ENCODE results near the gene LMTK3.

DNA sequence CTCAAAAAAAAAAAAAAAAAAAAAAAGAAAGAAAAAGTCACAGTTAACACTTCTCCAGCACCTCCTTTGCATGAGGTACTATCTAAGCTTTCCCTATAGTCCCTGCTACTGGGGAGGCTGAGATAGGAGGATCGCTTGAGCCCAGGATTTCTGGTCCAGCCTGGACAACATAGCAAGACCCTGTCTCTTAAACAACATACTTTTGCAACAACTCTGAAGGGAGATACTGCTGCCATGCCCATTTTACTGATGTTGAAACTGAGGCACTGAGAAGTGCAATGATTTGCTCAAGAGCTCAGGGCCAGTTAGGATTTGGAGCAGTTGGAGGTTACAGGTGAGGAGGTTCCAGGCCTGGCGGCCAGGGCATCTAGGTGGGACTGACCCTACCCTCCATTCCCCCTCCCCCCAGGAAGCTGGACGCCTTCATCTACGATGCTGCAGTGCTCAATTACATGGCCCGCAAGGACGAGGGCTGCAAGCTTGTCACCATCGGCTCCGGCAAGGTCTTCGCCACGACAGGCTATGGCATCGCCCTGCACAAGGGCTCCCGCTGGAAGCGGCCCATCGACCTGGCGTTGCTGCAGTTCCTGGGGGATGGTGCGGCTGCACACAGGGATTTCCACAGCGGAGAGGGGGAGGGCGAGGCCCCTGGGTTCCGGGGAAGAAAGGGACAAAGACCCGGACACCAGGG lies 70.1 kb downstream of the LMTK3 start:
- TF ChIP-seq, protein P1, sequence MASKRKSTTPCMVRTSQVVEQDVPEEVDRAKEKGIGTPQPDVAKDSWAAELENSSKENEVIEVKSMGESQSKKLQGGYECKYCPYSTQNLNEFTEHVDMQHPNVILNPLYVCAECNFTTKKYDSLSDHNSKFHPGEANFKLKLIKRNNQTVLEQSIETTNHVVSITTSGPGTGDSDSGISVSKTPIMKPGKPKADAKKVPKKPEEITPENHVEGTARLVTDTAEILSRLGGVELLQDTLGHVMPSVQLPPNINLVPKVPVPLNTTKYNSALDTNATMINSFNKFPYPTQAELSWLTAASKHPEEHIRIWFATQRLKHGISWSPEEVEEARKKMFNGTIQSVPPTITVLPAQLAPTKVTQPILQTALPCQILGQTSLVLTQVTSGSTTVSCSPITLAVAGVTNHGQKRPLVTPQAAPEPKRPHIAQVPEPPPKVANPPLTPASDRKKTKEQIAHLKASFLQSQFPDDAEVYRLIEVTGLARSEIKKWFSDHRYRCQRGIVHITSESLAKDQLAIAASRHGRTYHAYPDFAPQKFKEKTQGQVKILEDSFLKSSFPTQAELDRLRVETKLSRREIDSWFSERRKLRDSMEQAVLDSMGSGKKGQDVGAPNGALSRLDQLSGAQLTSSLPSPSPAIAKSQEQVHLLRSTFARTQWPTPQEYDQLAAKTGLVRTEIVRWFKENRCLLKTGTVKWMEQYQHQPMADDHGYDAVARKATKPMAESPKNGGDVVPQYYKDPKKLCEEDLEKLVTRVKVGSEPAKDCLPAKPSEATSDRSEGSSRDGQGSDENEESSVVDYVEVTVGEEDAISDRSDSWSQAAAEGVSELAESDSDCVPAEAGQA (IDR thresholded peaks at IDR 0.05; ENCODE audit: low read depth), result no peak
- TF ChIP-seq, protein P1 (CRISPR knock-in tag; IDR thresholded peaks at IDR 0.05; ENCODE audit: borderline replicate concordance), result no peak
- TF ChIP-seq, protein P2, sequence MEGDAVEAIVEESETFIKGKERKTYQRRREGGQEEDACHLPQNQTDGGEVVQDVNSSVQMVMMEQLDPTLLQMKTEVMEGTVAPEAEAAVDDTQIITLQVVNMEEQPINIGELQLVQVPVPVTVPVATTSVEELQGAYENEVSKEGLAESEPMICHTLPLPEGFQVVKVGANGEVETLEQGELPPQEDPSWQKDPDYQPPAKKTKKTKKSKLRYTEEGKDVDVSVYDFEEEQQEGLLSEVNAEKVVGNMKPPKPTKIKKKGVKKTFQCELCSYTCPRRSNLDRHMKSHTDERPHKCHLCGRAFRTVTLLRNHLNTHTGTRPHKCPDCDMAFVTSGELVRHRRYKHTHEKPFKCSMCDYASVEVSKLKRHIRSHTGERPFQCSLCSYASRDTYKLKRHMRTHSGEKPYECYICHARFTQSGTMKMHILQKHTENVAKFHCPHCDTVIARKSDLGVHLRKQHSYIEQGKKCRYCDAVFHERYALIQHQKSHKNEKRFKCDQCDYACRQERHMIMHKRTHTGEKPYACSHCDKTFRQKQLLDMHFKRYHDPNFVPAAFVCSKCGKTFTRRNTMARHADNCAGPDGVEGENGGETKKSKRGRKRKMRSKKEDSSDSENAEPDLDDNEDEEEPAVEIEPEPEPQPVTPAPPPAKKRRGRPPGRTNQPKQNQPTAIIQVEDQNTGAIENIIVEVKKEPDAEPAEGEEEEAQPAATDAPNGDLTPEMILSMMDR (CRISPR knock-in tag; IDR thresholded peaks at IDR 0.05), result no peak
- TF ChIP-seq, protein P3, sequence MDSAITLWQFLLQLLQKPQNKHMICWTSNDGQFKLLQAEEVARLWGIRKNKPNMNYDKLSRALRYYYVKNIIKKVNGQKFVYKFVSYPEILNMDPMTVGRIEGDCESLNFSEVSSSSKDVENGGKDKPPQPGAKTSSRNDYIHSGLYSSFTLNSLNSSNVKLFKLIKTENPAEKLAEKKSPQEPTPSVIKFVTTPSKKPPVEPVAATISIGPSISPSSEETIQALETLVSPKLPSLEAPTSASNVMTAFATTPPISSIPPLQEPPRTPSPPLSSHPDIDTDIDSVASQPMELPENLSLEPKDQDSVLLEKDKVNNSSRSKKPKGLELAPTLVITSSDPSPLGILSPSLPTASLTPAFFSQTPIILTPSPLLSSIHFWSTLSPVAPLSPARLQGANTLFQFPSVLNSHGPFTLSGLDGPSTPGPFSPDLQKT (CRISPR knock-in tag; IDR thresholded peaks at IDR 0.05; ENCODE audit: borderline replicate concordance), result no peak
- TF ChIP-seq HNRNPH1 (optimal IDR thresholded peaks at IDR 0.05; ENCODE audit: low read depth, low read length), result no peak
- TF ChIP-seq HCFC1 (IDR thresholded peaks at IDR 0.05; ENCODE audit: low read depth, low read length), result no peak
- no peak for TF ChIP-seq ZSCAN29 (CRISPR knock-in tag; conservative IDR thresholded peaks at IDR 0.05)
- no peak for TF ChIP-seq ZNF24 (IDR thresholded peaks at IDR 0.05)
- TF ChIP-seq PHB2 (IDR thresholded peaks at IDR 0.05; ENCODE audit: partially characterized antibody), result no peak
- no peak for TF ChIP-seq EZH2 (conservative IDR thresholded peaks at IDR 0.05; ENCODE audit: low read depth, low read length)
- TF ChIP-seq DNMT3B (CRISPR knock-in tag; conservative IDR thresholded peaks at IDR 0.05), result no peak
- TF ChIP-seq, protein P4, sequence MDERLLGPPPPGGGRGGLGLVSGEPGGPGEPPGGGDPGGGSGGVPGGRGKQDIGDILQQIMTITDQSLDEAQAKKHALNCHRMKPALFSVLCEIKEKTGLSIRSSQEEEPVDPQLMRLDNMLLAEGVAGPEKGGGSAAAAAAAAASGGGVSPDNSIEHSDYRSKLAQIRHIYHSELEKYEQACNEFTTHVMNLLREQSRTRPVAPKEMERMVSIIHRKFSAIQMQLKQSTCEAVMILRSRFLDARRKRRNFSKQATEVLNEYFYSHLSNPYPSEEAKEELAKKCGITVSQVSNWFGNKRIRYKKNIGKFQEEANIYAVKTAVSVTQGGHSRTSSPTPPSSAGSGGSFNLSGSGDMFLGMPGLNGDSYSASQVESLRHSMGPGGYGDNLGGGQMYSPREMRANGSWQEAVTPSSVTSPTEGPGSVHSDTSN (CRISPR knock-in tag; IDR thresholded peaks at IDR 0.05), result no peak

Measured in HepG2 (cell line).